Smooth muscle cell (in vitro differentiated cells): ENCODE data around the gene IAH1. TPM values are rescaled to one million over a fixed set of nuclear protein-coding genes. Genes with fewer than 3 reads are reported as not detected.

Experiments used
- DNase-seq: peaks from one replicate; lab custom pipeline; 2025; ENCODE audit not compliant: unreplicated experiment; lab: John Stamatoyannopoulos, UW
- H2AFZ ChIP-seq: fragments of 200-600 bp; sonication (generic); 2 replicates; pipeline ENCODE4 v1.6.0; 2016; ENCODE audit warnings: antibody characterized with exemption, low read depth, mild to moderate bottlenecking
- H3F3A ChIP-seq: fragments of 200-600 bp; sonication (generic); 2 replicates; pipeline ENCODE4 v1.6.0; 2017; ENCODE audit warnings: antibody characterized with exemption, low read depth
- H3K27ac ChIP-seq: fragments of 200-600 bp; sonication (generic); 2 replicates; pipeline ENCODE4 v1.5.1; 2016; ENCODE audit warnings: low read depth, mild to moderate bottlenecking
- H3K27me3 ChIP-seq: fragments of 200-600 bp; sonication (generic); 2 replicates; pipeline ENCODE4 v1.6.1; 2016; ENCODE audit warnings: low read depth, mild to moderate bottlenecking
- H3K36me3 ChIP-seq: fragments of 200-600 bp; sonication (generic); 2 replicates; pipeline ENCODE4 v1.5.1; 2016; ENCODE audit warnings: low read depth
- H3K4me1 ChIP-seq: fragments of 200-600 bp; sonication (generic); 2 replicates; pipeline ENCODE4 v1.5.1; 2016; ENCODE audit warnings: low read depth
- H3K4me2 ChIP-seq: fragments of 200-600 bp; sonication (generic); 2 replicates; pipeline ENCODE4 v1.6.0; 2016; ENCODE audit warnings: mild to moderate bottlenecking
- H3K4me3 ChIP-seq: fragments of 200-600 bp; sonication (generic); 2 replicates; pipeline ENCODE4 v1.5.1; 2016; ENCODE audit warnings: mild to moderate bottlenecking
- H3K79me2 ChIP-seq: fragments of 200-600 bp; sonication (generic); 2 replicates; pipeline ENCODE4 v1.6.0; 2016; ENCODE audit warnings: low read depth, mild to moderate bottlenecking
- H3K9ac ChIP-seq: fragments of 200-600 bp; sonication (generic); 2 replicates; pipeline ENCODE4 v1.6.0; 2016; ENCODE audit warnings: low read depth
- H3K9me3 ChIP-seq: fragments of 200-600 bp; sonication (generic); replicated peaks from 2 replicates; pipeline ENCODE4 v1.5.1; 2016; ENCODE audit warnings: low read depth
- H4K20me1 ChIP-seq: fragments of 200-600 bp; sonication (generic); 2 replicates; pipeline ENCODE4 v1.6.0; 2016; ENCODE audit warnings: low read depth
- CTCF ChIP-seq: fragments of 200-600 bp; sonication (generic); IDR thresholded peaks from 2 replicates; pipeline ENCODE4 v1.5.1; 2017; ENCODE audit warnings: borderline replicate concordance, mild to moderate bottlenecking, antibody characterized with exemption; ENCODE audit not compliant: insufficient read depth, poor library complexity, severe bottlenecking
- WGBS: methylation state at CpG from one replicate; pipeline ENCODE4 v1.1.7; 2016; ENCODE audit warnings: low lambda C conversion rate; 5-methylcytosine and 5-hydroxymethylcytosine counted together
- polyA plus RNA-seq: library from polyadenylated mRNA; unstranded; fragments of >200 nt; fragmentation: Nextera tagmentation; extraction: Ambion mirVana; gene quantifications from 2 replicates; pipeline ENCODE4 v1.2.1, GENCODE V29; 2016
- total RNA-seq: library from RNA; depleted of rRNA; stranded (reverse); fragments of >200 nt; gene quantifications from 2 replicates; pipeline ENCODE4 v1.2.3, GENCODE V29; 2014

The IAH1 gene
- total and polyA plus RNA-seq, 2 experiments from 2014 or later = 40.8 to 73.7 TPM

- H3K27ac ChIP-seq = no peak overlapping the region
- H3F3A ChIP-seq = peaks cover 3% of the 10 kb centered on the region
- H3K79me2 ChIP-seq = peaks cover 26% of the 10 kb centered on the region
- DNase-seq = no peak
- no peak overlapping the region for H2AFZ ChIP-seq
- H3K4me2 ChIP-seq = no peak overlapping the region
- no peak overlapping the region for H3K4me3 ChIP-seq
- no peaks in the 10 kb centered on the region for H3K27me3 ChIP-seq
- no peak for TF ChIP-seq CTCF
- 92% methylated on average over 3 of the region's 3 CpGs for WGBS
- no peaks in the 10 kb centered on the region for H3K9me3 ChIP-seq
- no peaks in the 10 kb centered on the region for H3K4me1 ChIP-seq
- peaks cover 57% of the 10 kb centered on the region for H4K20me1 ChIP-seq
- peaks cover 5% of the 10 kb centered on the region for H3K36me3 ChIP-seq
- no peak overlapping the region for H3K9ac ChIP-seq
Measured at GRCh38 chr2:9478526-9478925, 4.2 kb downstream of the IAH1 start.

- H4K20me1 ChIP-seq = peaks cover 57% of the 10 kb centered on the region
- H3F3A ChIP-seq = no peaks in the 10 kb centered on the region
- peaks cover 7% of the 10 kb centered on the region for H3K36me3 ChIP-seq
- no peak overlapping the region for H3K9ac ChIP-seq
- no peak overlapping the region for H2AFZ ChIP-seq
- H3K4me1 ChIP-seq = no peaks in the 10 kb centered on the region
- no peak overlapping the region for H3K4me2 ChIP-seq
- H3K9me3 ChIP-seq = no peaks in the 10 kb centered on the region
- H3K4me3 ChIP-seq = no peak overlapping the region
- WGBS = 95% methylated on average over 4 of the region's 4 CpGs
- H3K79me2 ChIP-seq = peaks cover 26% of the 10 kb centered on the region
- no peak overlapping the region for H3K27ac ChIP-seq
- H3K27me3 ChIP-seq = no peaks in the 10 kb centered on the region
- DNase-seq = no peak
- no peak for TF ChIP-seq CTCF
Measured at GRCh38 chr2:9480157-9480556, 5.8 kb downstream of the IAH1 start.

GRCh38 chr2:9483107-9483506 lies 8.8 kb downstream of the IAH1 start:
- H3K27ac ChIP-seq = peak overlapping the region; percentile 28
- peaks cover 49% of the 10 kb centered on the region for H4K20me1 ChIP-seq
- no peak for TF ChIP-seq CTCF
- no peak overlapping the region for H3K4me2 ChIP-seq
- no peaks in the 10 kb centered on the region for H3F3A ChIP-seq
- H3K9me3 ChIP-seq = no peaks in the 10 kb centered on the region
- no peak overlapping the region for H2AFZ ChIP-seq
- H3K79me2 ChIP-seq = peaks cover 13% of the 10 kb centered on the region
- H3K36me3 ChIP-seq = peaks cover 11% of the 10 kb centered on the region
- H3K9ac ChIP-seq = no peak overlapping the region
- H3K4me3 ChIP-seq = no peak overlapping the region
- H3K27me3 ChIP-seq = no peaks in the 10 kb centered on the region
- DNase-seq = no peak
- no peaks in the 10 kb centered on the region for H3K4me1 ChIP-seq

GRCh38 chr2:9484533-9484932 lies 10.2 kb downstream of the IAH1 start:
- Histone ChIP-seq H3K27me3 (no peaks in the 10 kb centered on the region), H4K20me1 (peaks cover 48% of the 10 kb centered on the region), H3K4me1 (no peaks in the 10 kb centered on the region), H3K36me3 (peaks cover 17% of the 10 kb centered on the region), H3K9me3 (no peaks in the 10 kb centered on the region), H3K27ac (no peak overlapping the region), H2AFZ (no peak overlapping the region), H3K4me3 (no peak overlapping the region), H3K4me2 (no peak overlapping the region), H3K9ac (no peak overlapping the region), H3K79me2 (peaks cover under 1% of the 10 kb centered on the region), H3F3A (peaks cover 3% of the 10 kb centered on the region)
- no peak for DNase-seq
- WGBS = 93% methylated on average over 5 of the region's 5 CpGs
- TF ChIP-seq CTCF = no peak
